HPDE6-E6E7 (cell line): ENCODE results near the gene APBB1.
A peak's percentile ranks its signal among the peaks of the same experiment; 100 is the strongest.

ENCODE experiments used
- DNase-seq: peaks from one replicate; pipeline ENCODE4 v3.0.0; 2011; ENCODE audit warnings: missing footprints; ENCODE audit errors: extremely low spot score

APBB1 gene

GRCh38 chr11:6391537-6392134, 27.3 kb downstream of the APBB1 start:
- DNase-seq = no peak

- DNase-seq = no peak
These were observed 28.0 kb downstream of the APBB1 start for GRCh38 chr11:6390718-6391469.

GRCh38 chr11:6389905-6390717, 28.8 kb downstream of the APBB1 start, which contains the start of gene SMPD1:
SMPD1 (plus strand) TSS chr11:6390474; CDS start chr11:6390599, 125 bp downstream.
- peak; percentile 87 for DNase-seq

- no peak for DNase-seq
These were observed 30.1 kb downstream of the APBB1 start for GRCh38 chr11:6388748-6389147.

GRCh38 chr11:6387811-6388599, 30.9 kb downstream of the APBB1 start:
- DNase-seq = no peak

- DNase-seq = no peak
These were observed 33.7 kb downstream of the APBB1 start for GRCh38 chr11:6385046-6385777.

GRCh38 chr11:6378640-6378989, 40.3 kb downstream of the APBB1 start:
- DNase-seq = no peak

GRCh38 chr11:6377902-6378639, 40.8 kb downstream of the APBB1 start:
- no peak for DNase-seq

- no peak for DNase-seq
These were observed 47.1 kb downstream of the APBB1 start for GRCh38 chr11:6371825-6372224.

GRCh38 chr11:6365659-6366058, 53.2 kb downstream of the APBB1 start:
- no peak for DNase-seq

GRCh38 chr11:6362873-6363678, 55.8 kb downstream of the APBB1 start:
- peak; percentile 65 for DNase-seq

- no peak for DNase-seq
These were observed 56.6 kb downstream of the APBB1 start for GRCh38 chr11:6362185-6362872.

- DNase-seq = no peak
These were observed 58.7 kb downstream of the APBB1 start for GRCh38 chr11:6360183-6360582.

GRCh38 chr11:6357222-6357621, 61.7 kb downstream of the APBB1 start:
- DNase-seq = peak; percentile 40

- DNase-seq = no peak
These were observed 62.3 kb downstream of the APBB1 start for GRCh38 chr11:6356503-6357055.

GRCh38 chr11:6354651-6355485, 64.0 kb downstream of the APBB1 start:
- DNase-seq = no peak

- DNase-seq = peak; percentile 38
These were observed 65.4 kb downstream of the APBB1 start for GRCh38 chr11:6353367-6353987.
